HG03039 (cell line): ENCODE data around the gene LMCD1.

Experiments
- ATAC-seq: cut with Tn5 transposase; IDR thresholded peaks from one replicate; pipeline ENCODE4 v1.9.1; 2021; ENCODE audit warnings: mild to moderate bottlenecking, moderate library complexity; ENCODE audit not compliant: unreplicated experiment

The LMCD1 gene

DNA sequence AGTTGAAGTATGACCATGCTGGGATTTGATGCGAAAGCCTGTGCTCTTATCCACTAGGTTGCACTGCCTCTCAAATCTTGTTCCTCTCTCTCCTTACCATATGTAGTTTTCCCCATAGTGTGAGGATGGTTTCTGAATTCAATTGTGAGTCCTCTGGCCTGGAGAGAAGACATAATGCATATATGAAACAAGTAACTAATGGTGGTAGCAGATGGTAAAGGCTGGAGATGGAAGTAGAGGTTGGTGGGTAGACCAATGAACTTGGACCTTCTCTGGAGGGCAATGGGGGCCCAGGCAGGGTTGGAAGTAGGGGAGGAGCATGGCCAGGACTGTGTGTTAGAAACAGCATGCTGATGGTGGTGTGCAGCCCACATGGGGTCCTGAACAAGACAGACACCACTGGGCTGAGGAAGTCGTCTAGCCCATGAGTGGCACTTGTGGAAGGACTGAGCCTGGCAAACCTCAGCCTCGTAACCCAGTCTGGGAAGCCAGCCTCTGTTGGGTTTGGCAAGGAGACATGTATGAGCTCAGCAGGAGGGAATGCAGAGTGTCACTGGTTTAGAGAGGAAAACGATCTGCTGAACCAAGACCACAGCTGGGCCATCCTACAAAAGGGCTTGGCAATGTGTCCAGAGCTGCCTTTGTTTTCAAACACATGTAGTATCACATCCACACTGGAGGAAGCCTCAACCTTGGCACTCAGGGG, 18.5 kb upstream of the LMCD1 start:
- ATAC-seq = no peak

- ATAC-seq = no peak
These were observed 17.0 kb upstream of the LMCD1 start for GRCh38 chr3:8484409-8485140.

GRCh38 chr3:8485141-8485870, 16.3 kb upstream of the LMCD1 start:
- ATAC-seq = no peak

GRCh38 chr3:8485943-8486342, 15.7 kb upstream of the LMCD1 start:
- ATAC-seq = no peak

GRCh38 chr3:8486434-8486833, 15.2 kb upstream of the LMCD1 start:
- no peak for ATAC-seq

GRCh38 chr3:8486936-8487335, 14.7 kb upstream of the LMCD1 start:
- ATAC-seq = no peak

- no peak for ATAC-seq
These were observed 13.2 kb upstream of the LMCD1 start for GRCh38 chr3:8488411-8488810.

- ATAC-seq = no peak
These were observed 12.7 kb upstream of the LMCD1 start for GRCh38 chr3:8488877-8489276.

- ATAC-seq = no peak
These were observed 12.3 kb upstream of the LMCD1 start for GRCh38 chr3:8489278-8489792.

DNA sequence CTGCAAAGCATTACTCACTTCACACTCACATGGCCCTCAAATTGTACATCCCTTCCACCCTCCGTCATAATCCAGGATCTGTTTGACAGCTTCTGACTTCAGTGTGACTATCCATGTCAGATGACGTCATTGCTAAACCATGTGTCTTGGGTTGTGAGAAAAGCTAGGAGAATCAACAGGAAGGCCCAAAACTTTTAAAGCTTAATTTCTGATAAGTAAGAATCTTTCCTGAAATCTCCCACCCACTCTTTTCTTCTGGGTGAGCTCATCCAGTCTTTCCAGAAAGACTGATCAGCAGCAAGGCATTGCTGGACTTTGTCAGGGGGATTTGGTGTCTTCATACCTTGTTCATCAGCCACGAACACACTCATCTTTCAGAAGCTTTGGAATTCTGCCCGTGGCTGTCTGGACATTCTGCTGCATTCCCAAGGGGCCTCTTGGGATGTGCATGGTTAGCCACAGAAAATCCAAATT, 11.5 kb upstream of the LMCD1 start:
- ATAC-seq = no peak

DNA sequence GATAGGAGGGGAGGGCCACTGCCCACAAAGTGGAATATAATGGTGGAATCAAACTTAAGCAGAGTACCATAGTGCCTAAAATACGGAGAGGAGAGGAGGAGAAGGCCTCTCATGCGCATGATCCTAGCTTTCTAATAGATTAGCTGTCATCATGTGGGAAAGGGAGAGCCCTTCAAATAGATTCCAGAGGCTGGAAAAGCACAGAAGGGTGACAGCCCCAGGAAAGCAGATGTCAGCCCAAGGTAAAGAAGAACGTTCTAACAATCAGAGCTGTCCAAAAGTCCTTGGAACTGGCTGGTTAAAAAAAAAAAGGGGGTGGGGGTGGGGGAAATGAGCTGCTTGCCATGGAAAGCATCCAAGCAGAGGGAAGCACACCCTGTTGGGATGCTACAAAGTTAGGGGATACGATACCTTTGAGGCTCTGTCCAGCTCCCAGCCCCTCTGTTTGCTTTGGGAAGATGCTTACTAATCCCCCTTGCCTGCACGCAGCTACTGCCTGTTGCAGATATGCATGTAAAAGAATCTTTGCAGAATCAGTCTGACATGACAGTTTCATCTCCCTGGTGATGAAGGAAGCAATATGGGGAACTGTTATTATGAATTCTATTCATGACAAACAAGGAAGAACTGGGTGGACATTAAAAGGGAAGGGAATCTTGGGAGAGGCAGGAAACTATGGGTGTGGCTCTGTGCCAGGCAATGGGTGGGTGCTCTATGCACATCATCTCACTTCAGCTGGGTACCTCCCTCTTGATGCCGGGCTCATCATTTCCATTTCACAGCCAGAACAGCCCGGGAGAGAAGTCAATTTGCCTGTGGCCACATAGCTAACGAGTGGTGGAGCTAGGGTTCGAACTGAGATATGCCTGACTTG, 10.1 kb upstream of the LMCD1 start:
- no peak for ATAC-seq

DNA sequence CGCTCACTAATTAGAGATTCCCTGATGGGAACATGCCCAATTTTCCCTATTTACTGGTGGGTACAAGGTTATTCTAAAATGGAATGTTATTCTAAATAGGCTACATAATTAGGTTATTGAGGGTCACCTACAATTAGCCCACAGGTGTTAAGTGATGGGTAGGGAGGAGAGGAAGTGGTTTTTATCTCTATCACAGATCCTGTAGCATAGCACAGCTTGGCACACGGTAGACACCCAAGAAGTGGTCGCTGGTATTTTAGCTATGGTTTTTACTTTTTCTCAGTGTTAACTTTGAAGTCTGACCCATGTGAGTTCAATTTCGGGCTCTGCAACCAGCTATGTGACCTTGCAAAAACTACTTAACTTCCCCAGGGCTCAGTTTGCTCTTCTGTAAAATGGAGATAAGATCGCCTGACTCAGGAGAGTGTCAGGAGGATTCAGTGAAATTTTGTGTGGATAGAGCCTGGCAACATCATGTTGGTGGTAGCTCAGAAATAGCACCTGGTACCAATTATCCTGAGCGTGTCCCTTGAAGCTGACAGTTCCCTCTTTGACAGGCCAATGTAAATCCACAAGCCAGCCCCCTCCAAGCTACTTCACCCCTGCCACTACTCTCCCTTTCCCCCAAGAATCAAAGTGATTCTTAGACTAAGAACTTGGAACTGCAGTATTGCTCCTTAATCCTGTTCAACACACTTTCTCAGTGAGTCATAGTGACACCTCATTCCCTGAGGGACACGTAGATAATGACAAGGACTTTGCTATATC, 8.7 kb upstream of the LMCD1 start:
- ATAC-seq = no peak

DNA sequence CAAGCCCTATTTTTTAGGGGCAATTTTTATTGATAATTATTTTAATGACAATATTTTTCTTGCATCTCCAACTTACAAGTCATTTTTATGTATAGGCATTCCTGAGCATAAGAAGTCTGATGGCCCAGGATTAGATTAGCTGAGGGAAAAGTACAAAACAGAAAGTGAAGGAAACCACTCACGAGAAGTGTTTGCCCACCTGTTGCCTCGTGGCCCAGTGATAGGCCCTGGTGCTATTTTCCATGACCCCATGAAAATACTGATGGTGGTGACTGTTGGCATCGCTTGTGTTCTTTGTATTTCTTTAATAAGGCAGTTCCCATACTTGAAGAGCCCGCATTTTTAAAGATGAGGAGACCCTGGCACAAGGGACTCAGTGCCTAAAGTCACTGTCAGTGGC, 7.9 kb upstream of the LMCD1 start:
- ATAC-seq = no peak

- ATAC-seq = no peak
These were observed 7.3 kb upstream of the LMCD1 start for GRCh38 chr3:8494327-8494726.

- no peak for ATAC-seq
These were observed 4.0 kb upstream of the LMCD1 start for GRCh38 chr3:8497582-8497981.

DNA sequence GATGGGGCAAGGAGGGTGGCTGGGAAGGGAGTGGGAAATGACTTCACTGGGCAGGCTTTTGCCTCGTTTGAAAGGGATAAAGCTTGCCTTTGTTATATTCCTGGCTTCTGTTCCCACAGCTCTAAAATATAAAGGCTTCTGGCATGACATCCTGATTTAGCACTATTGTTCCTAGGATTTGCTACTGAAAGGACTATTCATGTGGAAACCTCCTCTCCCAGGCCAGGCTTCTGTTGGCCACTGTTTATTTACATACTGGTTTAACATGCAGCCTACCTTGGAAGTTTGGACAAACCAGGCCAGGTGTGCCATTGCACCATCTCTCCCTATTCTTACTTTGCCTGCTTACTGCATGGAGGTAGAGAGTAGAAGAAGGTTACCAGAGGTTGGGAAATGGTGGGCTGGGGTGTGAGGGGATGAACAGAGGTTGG, 2.4 kb upstream of the LMCD1 start:
- ATAC-seq = no peak

DNA sequence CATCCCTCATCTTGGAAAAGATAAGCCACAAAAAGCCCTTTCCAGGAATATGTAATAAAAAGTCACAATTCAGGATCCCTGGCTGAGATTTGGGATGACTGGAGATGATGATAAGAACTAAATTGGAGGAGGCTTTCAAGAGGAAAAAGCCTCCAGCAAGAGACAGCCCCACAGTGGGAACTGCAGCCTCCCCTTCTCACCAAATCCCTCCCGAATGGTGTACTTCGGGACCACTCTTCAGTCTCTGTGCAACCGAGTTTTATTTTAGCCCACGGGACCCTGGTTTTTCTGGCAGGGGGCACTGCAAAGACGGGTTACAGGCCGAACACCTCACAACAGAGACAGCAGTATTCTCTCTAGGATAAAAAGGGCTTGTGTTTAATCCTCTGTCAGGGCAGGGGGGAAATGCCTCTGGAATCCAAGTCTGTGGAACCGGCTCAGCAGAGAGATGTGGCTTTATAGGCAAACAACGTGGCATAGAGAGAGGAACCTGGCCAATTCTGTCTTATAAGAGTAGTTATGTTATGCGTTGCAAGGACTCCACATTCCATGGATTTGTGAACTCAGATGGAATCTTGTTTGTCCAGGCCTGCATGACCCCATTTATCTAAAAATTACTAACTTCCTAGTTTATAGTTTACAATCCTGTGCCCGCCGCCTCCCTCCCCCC, 1.2 kb upstream of the LMCD1 start:
- no peak for ATAC-seq

GRCh38 chr3:8500989-8501370, 643 bp upstream of the LMCD1 start:
- ATAC-seq = no peak

DNA sequence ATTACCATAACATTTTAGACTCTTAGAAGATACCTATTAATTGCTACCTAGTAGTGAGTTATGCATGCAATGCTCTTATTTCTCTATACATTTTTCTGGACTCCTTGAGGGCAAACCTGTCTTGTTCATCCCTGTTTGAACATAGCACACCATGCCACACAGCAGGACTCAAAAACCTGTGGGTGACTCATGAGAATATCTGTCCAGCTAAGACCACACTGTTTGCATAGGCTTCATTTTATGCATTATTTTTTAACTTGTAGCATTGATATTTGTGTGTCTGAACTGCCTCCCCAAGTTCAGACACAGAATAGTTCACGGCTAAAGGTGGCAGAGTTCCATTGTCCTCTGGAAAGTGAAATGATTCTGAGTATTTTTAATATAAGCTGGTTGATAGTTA, 1.8 kb downstream of the LMCD1 start:
- no peak for ATAC-seq
